Type B pancreatic cell (in vitro differentiated cells): ENCODE data around the gene FXYD3. TPM values are rescaled to one million over a fixed set of nuclear protein-coding genes. Genes with fewer than 3 reads are reported as not detected.

Source experiments
- DNase-seq: peaks from one replicate; pipeline ENCODE4 v3.0.0; 2021; ENCODE audit warnings: mixed read lengths; ENCODE audit not compliant: unreplicated experiment; ENCODE audit errors: extremely low spot score
- H3K27ac Mint-ChIP-seq: 2 replicates; pipeline ENCODE4 v1.8.0; 2021; ENCODE audit warnings: mild to moderate bottlenecking, mixed read lengths
- H3K27me3 Mint-ChIP-seq: 2 replicates; pipeline ENCODE4 v1.8.0; 2021; ENCODE audit warnings: mixed read lengths
- H3K36me3 Mint-ChIP-seq: 2 replicates; pipeline ENCODE4 v1.8.0; 2021; ENCODE audit warnings: mixed read lengths
- H3K4me1 Mint-ChIP-seq: one replicate; pipeline ENCODE4 v1.8.0; 2021; ENCODE audit warnings: mixed read lengths; ENCODE audit not compliant: unreplicated experiment
- H3K4me3 Mint-ChIP-seq: 2 replicates; pipeline ENCODE4 v1.8.0; 2021; ENCODE audit warnings: mild to moderate bottlenecking, mixed read lengths
- H3K9me3 Mint-ChIP-seq: 2 replicates; pipeline ENCODE4 v1.8.0; 2021; ENCODE audit warnings: mixed read lengths
- CTCF ChIP-seq: fragments of 200-600 bp; sonication (generic); conservative IDR thresholded peaks from 2 replicates; pipeline ENCODE4 v1.5.0; 2021; ENCODE audit warnings: antibody characterized with exemption, mild to moderate bottlenecking
- total RNA-seq: library from RNA; stranded (reverse); gene quantifications from 2 replicates; pipeline ENCODE4 v1.2.1, GENCODE V29; 2021; ENCODE audit warnings: low replicate concordance

FXYD3 gene
- total RNA-seq, 1 donor from 2014 or later = 77.5 TPM

GRCh38 chr19:35076026-35076370 lies 39.6 kb upstream of the FXYD3 start:
- no peak for TF ChIP-seq CTCF
- H3K4me3 Mint-ChIP-seq = no peak overlapping the region
- no peaks in the 10 kb centered on the region for H3K9me3 Mint-ChIP-seq
- DNase-seq = no peak
- no peaks in the 10 kb centered on the region for H3K36me3 Mint-ChIP-seq
- H3K27ac Mint-ChIP-seq = no peak overlapping the region
- peaks cover 6% of the 10 kb centered on the region for H3K27me3 Mint-ChIP-seq
- H3K4me1 Mint-ChIP-seq = no peaks in the 10 kb centered on the region

- DNase-seq = no peak
- no peaks in the 10 kb centered on the region for H3K36me3 Mint-ChIP-seq
- no peak for TF ChIP-seq CTCF
- H3K4me1 Mint-ChIP-seq = no peaks in the 10 kb centered on the region
- H3K4me3 Mint-ChIP-seq = no peak overlapping the region
- no peak overlapping the region for H3K27ac Mint-ChIP-seq
- peaks cover 6% of the 10 kb centered on the region for H3K27me3 Mint-ChIP-seq
- H3K9me3 Mint-ChIP-seq = no peaks in the 10 kb centered on the region
Measured at GRCh38 chr19:35076657-35077056, 39.0 kb upstream of the FXYD3 start.

- H3K4me3 Mint-ChIP-seq = no peak overlapping the region
- H3K4me1 Mint-ChIP-seq = no peaks in the 10 kb centered on the region
- H3K36me3 Mint-ChIP-seq = no peaks in the 10 kb centered on the region
- H3K9me3 Mint-ChIP-seq = no peaks in the 10 kb centered on the region
- peaks cover 6% of the 10 kb centered on the region for H3K27me3 Mint-ChIP-seq
- no peak for TF ChIP-seq CTCF
- no peak overlapping the region for H3K27ac Mint-ChIP-seq
- no peak for DNase-seq
Measured at GRCh38 chr19:35077411-35078223, 38.0 kb upstream of the FXYD3 start.

GRCh38 chr19:35079826-35080225 lies 35.8 kb upstream of the FXYD3 start:
- Mint-ChIP-seq H3K4me3 (no peak overlapping the region), H3K27me3 (peaks cover 6% of the 10 kb centered on the region), H3K36me3 (no peaks in the 10 kb centered on the region), H3K27ac (no peak overlapping the region), H3K9me3 (no peaks in the 10 kb centered on the region), H3K4me1 (no peaks in the 10 kb centered on the region)
- DNase-seq = no peak
- TF ChIP-seq CTCF = no peak

- no peaks in the 10 kb centered on the region for H3K4me1 Mint-ChIP-seq
- H3K4me3 Mint-ChIP-seq = no peak overlapping the region
- H3K36me3 Mint-ChIP-seq = no peaks in the 10 kb centered on the region
- peaks cover 6% of the 10 kb centered on the region for H3K27me3 Mint-ChIP-seq
- DNase-seq = no peak
- no peak for TF ChIP-seq CTCF
- no peak overlapping the region for H3K27ac Mint-ChIP-seq
- H3K9me3 Mint-ChIP-seq = no peaks in the 10 kb centered on the region
Measured at GRCh38 chr19:35080613-35081170, 34.9 kb upstream of the FXYD3 start.
